Measurements from ENCODE around the gene GJA8.

DNA sequence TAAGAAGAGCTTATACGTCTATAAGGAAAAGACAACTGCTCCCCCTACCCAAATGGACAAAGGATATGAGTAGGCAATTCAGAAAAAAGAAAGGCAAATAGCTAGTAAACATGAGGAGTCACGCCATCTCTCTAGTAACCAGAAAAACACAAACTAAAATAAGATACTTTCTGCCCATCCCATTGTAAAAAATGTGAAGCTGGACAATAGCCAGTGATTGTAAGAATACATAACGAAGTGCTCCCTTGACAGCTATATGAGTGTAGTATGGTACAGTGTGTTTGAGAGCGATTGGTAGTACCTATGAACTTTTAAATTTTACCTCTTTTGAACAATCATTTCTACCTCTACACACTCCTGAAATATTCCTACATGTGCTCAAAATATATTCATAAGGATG is 7.5 kb upstream of the GJA8 start:
- TF ChIP-seq TRIM28 (IDR thresholded peaks at IDR 0.05; ENCODE audit: borderline replicate concordance, low read length) (no peak), ZNF707 (tag by site-specific recombination; IDR thresholded peaks at IDR 0.05) (no peak), GLIS2 (tag by site-specific recombination; IDR thresholded peaks at IDR 0.05) (no peak), ZNF426 (tag by site-specific recombination; IDR thresholded peaks at IDR 0.05) (no peak)
- TF ChIP-seq, protein P1, sequence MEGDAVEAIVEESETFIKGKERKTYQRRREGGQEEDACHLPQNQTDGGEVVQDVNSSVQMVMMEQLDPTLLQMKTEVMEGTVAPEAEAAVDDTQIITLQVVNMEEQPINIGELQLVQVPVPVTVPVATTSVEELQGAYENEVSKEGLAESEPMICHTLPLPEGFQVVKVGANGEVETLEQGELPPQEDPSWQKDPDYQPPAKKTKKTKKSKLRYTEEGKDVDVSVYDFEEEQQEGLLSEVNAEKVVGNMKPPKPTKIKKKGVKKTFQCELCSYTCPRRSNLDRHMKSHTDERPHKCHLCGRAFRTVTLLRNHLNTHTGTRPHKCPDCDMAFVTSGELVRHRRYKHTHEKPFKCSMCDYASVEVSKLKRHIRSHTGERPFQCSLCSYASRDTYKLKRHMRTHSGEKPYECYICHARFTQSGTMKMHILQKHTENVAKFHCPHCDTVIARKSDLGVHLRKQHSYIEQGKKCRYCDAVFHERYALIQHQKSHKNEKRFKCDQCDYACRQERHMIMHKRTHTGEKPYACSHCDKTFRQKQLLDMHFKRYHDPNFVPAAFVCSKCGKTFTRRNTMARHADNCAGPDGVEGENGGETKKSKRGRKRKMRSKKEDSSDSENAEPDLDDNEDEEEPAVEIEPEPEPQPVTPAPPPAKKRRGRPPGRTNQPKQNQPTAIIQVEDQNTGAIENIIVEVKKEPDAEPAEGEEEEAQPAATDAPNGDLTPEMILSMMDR (tag by site-specific recombination; IDR thresholded peaks at IDR 0.05), result no peak
- TF ChIP-seq, protein P2, sequence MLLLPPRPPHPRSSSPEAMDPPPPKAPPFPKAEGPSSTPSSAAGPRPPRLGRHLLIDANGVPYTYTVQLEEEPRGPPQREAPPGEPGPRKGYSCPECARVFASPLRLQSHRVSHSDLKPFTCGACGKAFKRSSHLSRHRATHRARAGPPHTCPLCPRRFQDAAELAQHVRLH (tag by site-specific recombination; IDR thresholded peaks at IDR 0.05), result no peak
